Activated CD8-positive, alpha-beta memory T cell treated with anti-CD3 and anti-CD28 coated beads, Interleukin-2, amount 50 U/mL, for 24 hours (primary cell): ENCODE data around the gene CACHD1.

Experiments
- DNase-seq: peaks from one replicate; pipeline ENCODE4 v3.0.0-alpha.2; 2020; ENCODE audit errors: extremely low read depth

CACHD1 gene

DNA sequence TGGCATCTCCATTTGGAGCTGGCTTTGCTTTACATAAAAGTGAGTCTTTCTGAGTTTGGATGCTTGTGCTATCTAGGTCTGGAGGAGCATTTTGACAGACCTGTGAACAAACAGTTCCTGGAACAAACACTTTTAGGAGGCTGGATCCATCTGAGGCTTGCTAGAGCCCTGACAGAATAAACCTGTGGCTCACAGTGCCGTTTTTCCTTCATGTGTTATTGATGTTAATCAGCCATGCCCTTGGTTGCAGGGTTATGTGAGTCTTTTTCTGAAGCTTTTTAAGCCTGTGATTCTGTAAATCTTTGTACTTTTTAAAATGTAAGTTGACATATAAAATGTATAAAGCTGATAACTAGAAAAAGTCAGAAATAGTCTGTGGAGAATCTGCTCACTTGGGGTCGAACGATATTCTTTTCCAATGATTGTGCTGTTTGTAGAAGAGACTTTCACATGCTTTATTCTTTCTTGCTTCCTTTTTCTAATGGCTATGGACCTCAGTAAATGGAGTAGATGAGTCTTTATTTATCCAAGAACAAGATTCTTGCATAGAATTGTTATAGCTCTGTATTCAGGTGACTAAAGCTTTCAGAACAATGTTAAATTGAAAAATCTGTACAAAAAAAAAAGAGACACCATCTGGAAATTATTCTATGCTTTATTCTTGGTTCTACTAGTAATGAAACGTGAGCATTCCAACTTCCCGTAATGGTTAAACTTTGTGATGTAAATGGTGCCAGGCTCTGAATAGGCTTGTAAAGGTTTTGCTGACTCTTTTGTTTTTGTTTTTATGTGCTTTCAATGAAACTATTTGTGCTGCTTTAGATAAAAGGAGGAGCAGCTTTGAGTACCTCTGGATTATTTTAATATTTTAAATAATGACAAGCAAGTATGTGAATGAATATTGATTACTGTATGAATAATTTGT, 53.7 kb downstream of the CACHD1 start:
- no peak for DNase-seq

DNA sequence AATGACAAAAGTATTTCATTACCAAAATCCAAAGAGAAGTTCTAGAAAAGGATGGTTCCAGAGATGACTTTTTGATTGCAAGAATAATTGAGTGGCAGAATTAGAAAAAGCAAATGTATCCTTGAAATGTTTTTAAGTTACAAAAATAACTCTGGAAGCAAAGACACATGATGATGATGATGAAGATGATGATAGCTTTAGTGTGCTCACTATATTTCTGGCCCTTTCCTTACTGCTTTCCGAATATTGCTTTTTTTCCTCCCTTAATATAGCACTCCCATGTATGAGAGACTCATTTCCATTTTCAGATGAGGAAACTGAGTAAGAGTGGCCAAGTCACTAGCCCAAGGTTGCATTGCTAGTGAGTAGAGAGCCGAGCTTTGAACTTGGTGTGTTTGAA, 54.7 kb downstream of the CACHD1 start:
- no peak for DNase-seq

DNA sequence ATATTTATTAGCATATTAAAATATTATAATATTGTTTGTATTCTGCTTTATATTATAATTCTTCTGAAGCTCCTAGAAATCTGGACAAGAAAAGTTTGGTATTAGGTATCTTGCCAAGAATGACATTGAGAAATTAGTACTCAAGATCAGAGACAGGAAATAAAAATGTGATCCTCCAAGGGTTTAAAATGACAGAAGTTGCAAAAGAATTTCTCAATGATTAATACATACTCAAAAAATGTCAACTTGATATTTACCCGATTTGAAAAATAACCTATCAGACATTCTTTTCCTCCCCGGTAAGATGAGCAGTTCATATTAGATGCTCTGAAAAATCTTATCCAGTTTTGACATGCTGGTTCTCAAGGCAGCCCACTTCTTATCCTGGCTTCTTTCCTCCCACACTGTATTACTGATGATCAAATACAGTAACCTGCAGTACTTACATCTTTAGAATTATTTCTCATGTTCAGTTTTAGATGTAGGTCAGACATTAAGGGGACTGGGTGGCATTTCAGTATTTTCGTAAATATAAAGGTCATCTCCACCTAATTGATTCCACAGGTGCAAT, 55.3 kb downstream of the CACHD1 start:
- DNase-seq, result no peak

DNA sequence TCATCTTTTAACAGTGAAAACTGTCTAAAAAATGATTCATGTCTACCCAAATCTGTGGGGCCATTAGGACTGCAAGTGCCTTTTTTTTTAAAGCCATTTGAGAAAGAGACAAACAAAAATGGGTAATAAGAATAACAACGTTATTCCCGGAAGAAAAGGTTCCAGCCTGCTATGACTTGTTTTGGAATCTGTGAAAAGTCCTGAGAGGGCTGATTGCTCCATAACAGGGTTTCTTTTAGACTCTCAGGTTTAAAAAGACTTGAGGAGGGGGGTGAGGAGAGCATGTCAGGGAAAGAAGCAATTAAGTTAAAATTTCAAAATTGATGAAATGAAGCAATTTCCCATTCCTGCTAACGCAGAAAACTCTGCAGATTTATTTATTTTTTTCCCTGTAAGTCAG, 56.4 kb downstream of the CACHD1 start:
- no peak for DNase-seq

GRCh38 chr1:64527165-64527564, 57.2 kb downstream of the CACHD1 start:
- no peak for DNase-seq

DNA sequence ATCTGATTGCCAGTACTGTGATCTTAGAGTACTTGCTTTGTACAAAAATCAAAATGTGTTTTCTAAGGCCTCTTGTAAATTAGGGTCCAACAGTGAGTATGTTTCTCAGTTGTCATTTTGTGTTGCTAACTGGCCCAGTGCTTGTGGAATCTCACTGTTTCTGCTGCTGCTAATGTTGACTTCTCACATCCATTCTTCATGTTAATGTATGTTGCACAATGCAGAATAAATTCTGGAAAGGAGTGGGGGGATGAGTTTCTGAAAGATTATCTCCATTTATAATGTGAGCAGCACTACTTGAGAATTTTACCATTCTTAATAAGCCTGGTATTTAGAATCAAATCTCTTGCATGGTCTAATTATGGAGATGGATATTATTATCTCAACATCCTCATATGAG, 57.9 kb downstream of the CACHD1 start:
- no peak for DNase-seq

- DNase-seq, result no peak
Observed at GRCh38 chr1:64530969-64531692, 61.2 kb downstream of the CACHD1 start.

DNA sequence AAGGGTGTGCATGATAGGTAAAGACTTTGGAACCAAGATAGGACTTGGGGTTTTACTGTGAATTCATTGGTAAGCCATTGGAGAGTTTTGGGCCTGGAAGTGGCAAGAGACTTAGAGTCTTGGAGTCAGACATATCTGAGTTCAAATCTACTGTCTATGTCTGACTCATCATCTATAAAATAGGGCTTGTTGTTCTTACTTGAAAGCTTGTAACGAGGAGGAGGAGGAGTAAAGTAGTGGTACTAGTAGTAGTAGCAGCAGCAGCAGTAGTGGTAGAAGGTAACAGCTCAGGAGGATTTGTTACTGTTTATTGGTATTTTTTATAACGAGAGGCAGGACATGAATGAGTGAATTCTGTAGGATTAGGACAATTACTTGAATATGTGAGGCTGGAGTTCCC, 62.7 kb downstream of the CACHD1 start:
- no peak for DNase-seq

- DNase-seq, result no peak
Observed at GRCh38 chr1:64535938-64536835, 66.3 kb downstream of the CACHD1 start.

GRCh38 chr1:64536836-64537490, 67.0 kb downstream of the CACHD1 start:
- no peak for DNase-seq

- no peak for DNase-seq
Observed at GRCh38 chr1:64537942-64538341, 68.0 kb downstream of the CACHD1 start.

DNA sequence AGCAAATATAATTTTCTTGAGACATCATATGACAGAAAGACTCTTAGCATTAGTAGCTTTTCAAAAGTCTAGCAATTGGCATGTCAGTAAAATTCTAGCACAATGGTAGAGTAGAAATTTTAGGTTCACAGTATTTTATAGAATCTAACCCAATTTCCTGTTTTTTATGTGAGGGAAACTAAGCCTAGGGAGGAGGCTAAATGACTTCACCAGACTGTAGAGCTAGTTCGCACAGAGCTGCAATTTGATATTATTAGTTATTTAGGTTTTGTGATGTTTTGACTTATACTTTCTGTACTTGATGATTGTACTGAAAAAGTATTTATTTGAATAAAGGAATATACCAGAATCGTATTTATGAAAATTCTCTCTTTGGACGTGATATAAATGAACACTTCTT, 68.5 kb downstream of the CACHD1 start:
- DNase-seq, result no peak

- DNase-seq, result no peak
Observed at GRCh38 chr1:64539289-64539688, 69.4 kb downstream of the CACHD1 start.

DNA sequence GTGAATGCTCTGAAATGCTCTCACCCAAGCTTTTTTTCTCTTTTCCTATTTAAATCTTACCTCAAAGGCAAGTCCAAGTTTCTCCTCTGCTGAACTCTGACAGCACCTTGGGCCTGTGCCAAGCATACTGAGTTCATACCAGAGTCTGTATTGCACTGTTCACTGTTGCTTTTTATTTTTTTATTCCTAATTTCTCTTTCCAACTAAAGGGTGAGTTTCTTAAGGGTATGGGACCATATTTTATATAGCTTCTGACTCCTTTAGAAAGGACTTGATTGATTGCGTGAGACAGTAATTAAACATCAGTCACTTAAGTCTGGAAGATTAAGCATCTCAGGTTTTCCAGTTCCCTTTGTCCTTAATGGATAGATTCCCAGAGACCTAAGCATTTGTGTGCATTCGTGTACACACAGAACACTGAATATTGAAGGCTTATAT, 69.9 kb downstream of the CACHD1 start:
- DNase-seq, result no peak

DNA sequence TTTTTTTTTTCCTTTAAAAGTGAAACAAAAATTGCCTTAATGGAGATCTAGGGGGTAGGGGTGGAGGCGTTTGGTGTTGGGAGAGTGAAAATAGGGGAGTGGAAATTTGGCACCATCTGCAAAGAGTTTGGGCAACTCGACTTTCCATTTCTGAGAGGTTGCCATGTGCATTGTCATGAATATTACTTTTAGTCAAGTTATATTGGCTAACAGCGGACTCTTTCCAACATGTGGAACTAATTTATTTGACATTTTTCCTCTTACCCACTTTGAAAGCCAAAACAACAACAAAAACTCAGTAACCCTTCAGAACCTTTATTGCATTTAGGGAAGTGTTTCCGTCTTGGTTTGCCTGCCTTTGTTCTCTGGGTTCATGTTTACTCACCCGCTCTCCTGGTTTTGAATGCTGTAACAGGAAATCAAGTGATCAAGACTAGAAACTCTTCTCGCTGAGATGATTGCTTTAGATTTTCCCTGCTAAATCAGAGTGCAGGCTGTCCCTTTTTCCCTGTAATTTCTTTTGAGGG, 70.4 kb downstream of the CACHD1 start:
- DNase-seq, result no peak

- no peak for DNase-seq
Observed at GRCh38 chr1:64542118-64542517, 72.2 kb downstream of the CACHD1 start.

DNA sequence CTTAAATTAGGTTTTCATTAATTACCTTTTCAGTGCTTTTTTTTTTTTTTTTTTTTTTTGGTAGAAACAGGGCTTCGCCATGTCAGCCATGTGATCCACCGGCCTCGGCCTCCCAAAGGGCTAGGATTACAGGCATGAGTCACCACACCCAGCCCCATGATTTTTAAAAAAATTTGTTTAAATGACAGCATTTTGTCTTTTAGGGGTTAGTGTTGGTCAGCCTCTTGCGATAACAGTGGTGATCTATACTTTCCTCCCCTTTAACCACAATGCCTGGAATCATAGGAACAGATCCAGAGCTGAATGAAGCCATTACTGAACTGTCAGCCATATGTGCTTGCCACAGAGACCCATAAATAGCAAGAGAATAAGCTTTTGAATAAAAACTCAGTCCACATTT, 73.9 kb downstream of the CACHD1 start:
- DNase-seq, result no peak

DNA sequence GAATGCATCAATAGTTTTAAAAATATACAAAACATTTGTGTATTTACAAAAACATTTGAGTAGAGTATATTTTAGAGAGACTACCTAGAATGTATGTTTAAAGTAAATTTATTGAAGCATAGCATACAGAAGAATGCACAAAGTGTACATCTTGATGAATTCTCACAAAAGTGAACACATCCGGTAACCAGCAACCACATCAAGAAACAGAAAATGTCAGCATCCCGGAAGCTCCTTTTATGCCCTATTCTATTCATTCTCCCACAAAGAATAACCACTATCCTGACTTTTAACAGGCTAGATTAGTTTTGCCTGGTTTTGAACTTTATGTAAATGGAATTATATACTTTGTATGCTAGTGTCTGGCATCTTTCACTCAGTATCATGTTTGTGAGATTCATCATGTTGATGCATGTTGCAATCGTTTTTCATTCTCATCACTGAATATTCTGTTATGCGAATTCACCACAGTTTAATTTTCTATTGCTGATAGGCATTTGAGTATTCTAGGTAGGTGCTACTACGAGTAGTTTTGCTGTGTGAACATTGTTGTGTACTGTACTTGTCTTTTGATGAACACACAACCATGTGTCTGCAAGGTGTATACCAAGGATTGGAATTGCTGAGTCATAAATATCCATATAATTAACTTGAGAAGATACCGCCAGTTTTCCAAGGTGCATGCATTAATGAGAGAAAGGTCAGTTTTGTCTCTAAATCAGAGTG, 75.4 kb downstream of the CACHD1 start:
- no peak for DNase-seq

DNA sequence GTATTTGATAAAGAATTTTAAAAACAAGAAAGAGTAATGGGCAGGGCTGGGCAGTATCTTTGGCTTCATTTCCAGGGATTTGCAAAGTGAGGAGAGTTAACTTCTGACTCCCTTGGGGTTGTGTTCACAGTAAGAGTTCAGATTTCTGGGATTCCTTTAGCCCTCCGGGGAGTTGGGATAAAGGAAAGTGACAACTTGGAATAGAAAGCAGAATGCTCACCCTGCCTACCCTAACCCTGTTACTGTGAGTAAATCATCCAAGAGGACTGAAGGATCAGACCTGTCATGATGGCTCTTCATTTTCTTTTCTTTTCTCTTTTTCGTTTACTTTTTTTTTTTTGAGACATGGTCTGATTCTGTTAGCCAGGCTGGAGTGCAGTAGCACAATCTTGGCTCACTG, 76.1 kb downstream of the CACHD1 start:
- no peak for DNase-seq
